Aorta (tissue), 5 donors: ENCODE results near the gene POLD4. TPM values are rescaled to one million over a fixed set of nuclear protein-coding genes. Genes with fewer than 3 reads are reported as not detected.
"Not testable (repeated sequence)": the region's sequence is repeated elsewhere in the genome, so short reads cannot be mapped to it uniquely, and the experiment has no call there.

Experiments
- ATAC-seq: fragments of 200-7000 bp; cut with Tn5 transposase; one replicate; pipeline ENCODE4 v1.9.1; 2022; ENCODE audit warnings: moderate library complexity; ENCODE audit not compliant: low FRiP score
- DNase-seq, 2 donors: peaks; one replicate each; pipeline ENCODE4 v3.0.0-alpha.2; 2020
- H3K27ac ChIP-seq, 2 donors: one replicate each; pipeline ENCODE4 v1.5.1; 2013; ENCODE audit warnings: low read length in 2 of 2, mild to moderate bottlenecking in 2 of 2, moderate library complexity in 2 of 2, control low read depth in 1 of 2, inconsistent platforms in 1 of 2, low read depth in 1 of 2
- H3K27me3 ChIP-seq, 2 donors: one replicate each; pipeline ENCODE4 v1.6.1; 2013; ENCODE audit warnings: control low read depth in 1 of 2, low read length in 1 of 2, mild to moderate bottlenecking in 1 of 2, moderate library complexity in 1 of 2; ENCODE audit not compliant: insufficient read depth in 2 of 2, control insufficient read depth in 1 of 2
- H3K36me3 ChIP-seq, 2 donors: one replicate each; pipeline ENCODE4 v1.6.1; 2013; ENCODE audit warnings: control low read depth in 1 of 2, low read length in 1 of 2, mild to moderate bottlenecking in 1 of 2; ENCODE audit not compliant: insufficient read depth in 2 of 2, control insufficient read depth in 1 of 2
- H3K4me1 ChIP-seq, 2 donors: one replicate each; pipeline ENCODE4 v1.6.1; 2013; ENCODE audit warnings: low read length in 2 of 2, control low read depth in 1 of 2, mild to moderate bottlenecking in 1 of 2, moderate library complexity in 1 of 2; ENCODE audit not compliant: insufficient read depth in 2 of 2, control insufficient read depth in 1 of 2
- H3K4me3 ChIP-seq, 2 donors: one replicate each; pipeline ENCODE4 v1.5.1; 2013; ENCODE audit warnings: low read length in 2 of 2, control low read depth in 1 of 2, mild to moderate bottlenecking in 1 of 2
- H3K9me3 ChIP-seq: one replicate; pipeline ENCODE4 v1.6.1; 2013; ENCODE audit warnings: mild to moderate bottlenecking, low read length; ENCODE audit not compliant: control insufficient read depth
- WGBS, 2 donors: extraction: QIAGEN DNeasy Blood & Tissue Kit; methylation state at CpG; one replicate each; pipeline ENCODE4 v1.1.7; 2013; 5-methylcytosine and 5-hydroxymethylcytosine counted together
- intact Hi-C, 2 donors: fragments of 100-400 bp; cut with DNase I; formaldehyde crosslinking; loops; one replicate each; pipeline versions ENCODE4 v1.14.2 to v1.15.0; 2022
- long read RNA-seq, 2 donors: library from polyadenylated mRNA; unstranded; transcript quantifications; one replicate each; pipeline ENCODE4 v2.0.0, GENCODE V29; 2020 to 2021
- polyA plus RNA-seq, 2 donors: library from polyadenylated mRNA; stranded (reverse); fragments of 200-250 nt; gene quantifications; one replicate each; pipeline ENCODE4 v1.2.3, GENCODE V29; 2013
- total RNA-seq, 2 donors: library from RNA; stranded (reverse); fragmentation: NEBNext Ultra II Directional; extraction: Animal tissue kit (Norgen Biotek cat#: 25700); gene quantifications; one replicate each; pipeline ENCODE4 v1.2.1, GENCODE V29; 2021
- donor health status: healthy with polysubstance abuse.
- donor health status: Bipolar disorder and iron deficiency.
- donor health status: DM: no; HTN: no; CAD: no.
- donor health status: DM: no; HTN: no; CAD: no.
- donor health status: DM: yes; HTN: yes; CAD: no.

The POLD4 gene
- 10 to 100 TPM; 82.7 to 85.1 TPM for total RNA-seq
- polyA plus RNA-seq: 100 to 1,000 TPM; 175 to 338 TPM
- long read RNA-seq, donor 1, transcript POLD4-206 (4 exons, 899 nt): minor isoform, 10 of 97 reads
- long read RNA-seq, donor 1, transcript POLD4-201 (4 exons, 918 nt): major isoform, 35 of 97 reads
- long read RNA-seq, donor 1, transcript POLD4-205 (4 exons, 1,486 nt): minor isoform, 9 of 97 reads
- long read RNA-seq, donor 1, transcript POLD4-209 (2 exons, 860 nt): minor isoform, 17 of 97 reads
- long read RNA-seq, donor 1, partial matches to known transcripts: 4 of 97 reads
- long read RNA-seq, donor 1, other reads (novel, unspliced or antisense): 11 of 97 reads
- long read RNA-seq, donor 2, transcript POLD4-201 (4 exons, 918 nt): minor isoform, 14 of 49 reads
- long read RNA-seq, donor 2, transcript POLD4-209 (2 exons, 860 nt): major isoform, 24 of 49 reads
- long read RNA-seq, donor 2, partial matches to known transcripts: 0 of 49 reads
- long read RNA-seq, donor 2, other reads (novel, unspliced or antisense): 4 of 49 reads

DNA sequence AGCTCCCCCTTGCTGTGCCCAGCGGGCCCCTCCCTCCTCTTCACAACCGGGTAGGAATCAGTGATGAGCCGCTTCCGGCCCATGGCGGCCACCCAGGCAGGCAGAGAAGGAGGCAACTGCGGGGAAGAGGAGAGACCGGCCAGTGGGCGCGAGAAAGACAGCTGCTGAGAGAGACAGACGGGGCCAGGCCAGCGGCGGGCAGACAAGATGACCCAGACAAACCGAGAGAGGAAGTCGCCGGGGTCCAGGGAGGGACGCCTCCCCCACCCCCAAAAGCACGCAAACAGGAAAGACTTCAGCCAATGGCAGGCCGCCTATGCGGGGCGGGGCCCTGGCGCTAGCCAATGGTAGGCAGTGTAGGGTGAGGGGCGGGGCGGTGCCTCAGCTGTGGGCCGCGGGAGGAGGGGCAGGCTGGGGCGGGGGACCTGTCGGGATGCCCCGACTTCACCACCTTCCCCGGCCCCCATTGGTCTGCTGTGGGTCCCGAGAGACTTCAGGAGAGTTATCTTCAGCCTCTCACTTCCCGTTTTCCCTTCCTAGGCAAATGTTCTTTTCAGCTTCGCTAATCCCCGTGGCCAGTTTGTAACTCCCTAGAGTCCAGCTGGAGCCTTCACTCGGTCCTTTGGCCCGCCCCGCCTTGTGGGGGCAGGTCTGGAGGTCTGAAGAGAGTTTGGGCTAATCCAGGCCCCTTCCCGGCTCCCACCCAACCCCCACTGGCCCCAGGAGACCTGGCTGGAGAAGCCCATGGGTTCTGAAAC, at the start of gene POLD4:
Gene POLD4, minus strand, starts transcription at position 230 of the 758 bp plus-strand sequence. Its CDS starts 147 bp downstream, at position 83.
- peak; percentile 99 to 100 for DNase-seq
- ATAC-seq: peak; percentile 93

DNA sequence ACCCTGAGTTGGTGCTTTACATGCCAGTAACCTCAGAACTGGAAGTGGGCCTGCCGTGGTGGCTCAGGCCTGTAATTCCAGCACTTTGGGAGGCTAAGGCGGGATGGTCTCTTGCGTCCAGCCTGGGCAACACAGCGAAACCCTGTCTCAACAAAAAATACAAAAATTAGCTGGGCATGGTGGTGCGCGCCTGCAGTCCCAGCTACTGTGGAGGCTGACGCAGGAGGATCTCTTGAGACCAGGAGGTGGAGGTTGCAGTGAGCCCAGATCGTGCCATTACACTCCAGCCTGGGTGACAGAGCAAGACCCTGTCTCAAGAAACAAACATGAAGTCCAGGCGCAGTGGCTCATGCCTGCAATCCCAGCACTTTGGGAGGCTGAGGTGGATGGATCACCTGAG, 49.7 kb upstream of the POLD4 start:
- WGBS, 2 donors: 96 to 98% methylated on average over 9 of the region's 9 CpGs

More for the DNA sequence above, at the start of gene POLD4:
- Histone ChIP-seq H3K4me3 (peak within 1 kb of the TSS; percentile 36 to 37), H3K9me3 (no peaks in the 10 kb centered on the region), H3K36me3 (no peaks in the 10 kb centered on the region), H3K27ac (peak within 1 kb of the TSS; percentile 67 to 92), H3K4me1 (peaks cover 6 to 10% of the 10 kb centered on the region in 2 donors), H3K27me3 (no peaks in the 10 kb centered on the region)
- intact Hi-C loops: loop anchor here in 1 of 2 donors (2.0 to 5.0 kb wide), 2 partner anchors 19 to 154 kb away; partner anchors contain the start of genes CDK2AP2, CLCF1 and PITPNM1
- WGBS, 2 donors: 1% methylated on average over 33 to 37 of the region's 37 CpGs

DNA sequence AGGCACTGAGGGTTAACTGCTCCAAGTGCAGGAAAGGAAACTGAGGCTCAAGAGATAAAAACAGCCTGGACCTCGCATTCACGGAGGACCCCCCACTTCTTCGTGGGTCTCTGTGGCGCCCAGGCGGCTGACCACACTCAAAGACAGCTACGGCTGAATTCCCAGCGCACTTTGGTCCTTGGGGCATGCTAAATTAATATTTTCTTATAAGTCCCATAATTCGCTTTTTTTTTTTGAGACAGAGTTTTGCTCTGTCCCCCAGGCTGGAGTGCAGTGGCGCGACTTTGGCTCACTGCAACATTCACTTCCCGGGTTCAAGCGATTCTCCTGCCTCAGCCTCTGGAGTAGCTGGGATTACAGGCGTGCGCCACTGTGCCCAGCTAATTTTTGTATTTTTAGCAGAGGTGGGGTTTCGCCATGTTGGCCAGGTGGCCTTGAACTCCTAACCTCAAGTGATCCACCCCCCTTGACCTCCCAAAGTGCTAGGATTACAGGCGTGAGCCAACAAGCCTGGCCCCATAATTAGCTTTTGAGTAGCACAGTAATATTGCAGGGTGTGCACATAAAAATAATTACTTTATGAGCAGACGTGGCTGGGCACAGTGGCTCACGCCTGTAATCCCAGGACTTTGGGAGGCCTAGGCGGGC, 49.0 kb upstream of the POLD4 start:
- not testable (repeated sequence) for H3K27me3 ChIP-seq, ATAC-seq, DNase-seq, H3K4me3 ChIP-seq, H3K36me3 ChIP-seq, H3K4me1 ChIP-seq, H3K9me3 ChIP-seq
- 56 to 60% methylated on average over 19 of the region's 19 CpGs for WGBS, 2 donors
- H3K27ac ChIP-seq: peak overlapping the region in 1 of 2 donors; percentile 66
- intact Hi-C loops: loop anchor here (5.0 kb wide), 2 partner anchors 65 to 180 kb away; partner anchors contain the start of genes TMEM134 (in 2 of the 2) and GSTP1 (in 1 of the 2)

More for the DNA sequence above, 49.7 kb upstream of the POLD4 start:
- not testable (repeated sequence) for DNase-seq, H3K4me1 ChIP-seq, ATAC-seq, H3K36me3 ChIP-seq, H3K27ac ChIP-seq, H3K9me3 ChIP-seq, H3K4me3 ChIP-seq, H3K27me3 ChIP-seq
- intact Hi-C loops: loop anchor here (5.0 kb wide), 2 partner anchors 64 to 179 kb away; partner anchors contain the start of genes TMEM134 (in 2 of the 2) and GSTP1 (in 1 of the 2)

DNA sequence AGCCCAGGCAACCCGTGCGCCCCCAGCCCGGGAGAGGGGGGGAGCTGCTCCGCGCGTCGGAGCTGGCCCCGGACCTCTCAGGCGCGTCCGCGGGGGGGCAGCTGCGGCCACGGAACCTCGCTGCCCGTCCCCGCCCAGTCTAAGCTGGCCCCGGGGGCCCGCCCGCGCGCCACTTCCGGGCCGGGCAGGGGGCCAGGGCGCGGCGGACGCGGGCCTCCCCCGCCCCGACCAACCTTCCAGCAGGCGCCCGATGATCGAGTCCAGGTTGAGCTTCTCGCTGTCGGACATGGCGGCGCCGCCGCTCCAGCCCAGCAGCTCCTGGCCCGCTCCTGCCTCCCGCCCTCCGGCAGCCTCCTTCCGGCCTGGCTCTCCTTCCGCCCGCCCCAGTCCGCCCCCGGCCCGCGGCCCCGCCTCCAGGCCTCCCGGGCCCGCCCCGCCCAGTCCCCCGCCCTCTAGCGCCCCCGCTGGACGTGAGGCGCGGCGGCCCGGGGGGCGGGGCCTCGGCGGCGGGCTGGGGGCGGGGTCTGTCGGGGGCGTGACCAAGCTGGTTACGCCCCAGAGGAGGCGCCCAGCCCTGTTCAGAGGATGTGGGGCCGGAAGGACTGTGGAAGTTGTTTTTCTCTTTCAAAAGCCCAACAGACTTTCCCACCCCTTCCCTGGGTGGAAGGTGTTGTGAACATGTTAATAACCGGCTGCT, 48.3 kb upstream of the POLD4 start, which contains the start of gene PPP1CA:
Gene PPP1CA, minus strand, starts transcription at position 364 of the 697 bp plus-strand sequence. Its CDS starts 76 bp downstream, at position 288.
- H3K27me3 ChIP-seq: no peaks in the 10 kb centered on the region
- peak within 1 kb of the TSS in 1 of 2 donors; percentile 75 for H3K27ac ChIP-seq
- H3K4me3 ChIP-seq: peak within 1 kb of the TSS; percentile 60 to 66
- no peaks in the 10 kb centered on the region for H3K9me3 ChIP-seq
- ATAC-seq (peak; percentile 95), DNase-seq (peak; percentile 94 to 97)
- H3K4me1 ChIP-seq: no peaks in the 10 kb centered on the region
- peaks cover 4 to 7% of the 10 kb centered on the region in 2 donors for H3K36me3 ChIP-seq
- intact Hi-C loops: loop anchor here (1.0 to 5.0 kb wide), 3 partner anchors 66 to 181 kb away; partner anchors contain the start of genes TMEM134 (in 2 of the 2) and GSTP1 (in 1 of the 2)
- WGBS, 2 donors: 0 to 1% methylated on average over 51 to 73 of the region's 73 CpGs

DNA sequence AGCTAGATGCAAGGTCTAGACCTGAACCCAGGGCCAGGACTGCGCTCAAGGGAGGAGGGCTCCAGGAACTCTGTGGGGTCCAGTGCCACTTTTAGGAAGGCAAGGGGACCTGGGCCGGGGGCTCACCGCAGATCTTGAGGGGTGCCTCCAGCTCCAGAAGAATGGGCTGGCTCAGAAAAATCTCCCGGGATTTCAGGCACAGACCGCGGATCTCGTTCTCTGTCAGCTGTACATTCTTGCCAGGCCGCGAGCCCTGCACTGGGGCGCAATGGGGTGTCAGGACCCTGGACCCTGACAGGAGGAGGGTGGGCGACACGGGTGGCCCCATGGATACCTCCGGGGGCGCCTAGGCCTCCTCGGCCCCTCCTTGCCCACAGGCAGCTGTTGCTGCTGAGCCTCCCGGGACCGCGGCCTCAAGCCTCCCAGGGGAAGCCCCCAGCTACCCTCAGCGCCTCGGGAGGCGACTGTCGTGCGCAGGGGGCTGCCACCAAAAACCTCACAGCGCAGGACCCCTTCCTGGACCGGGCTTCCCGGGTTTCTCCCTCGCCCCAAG, 47.7 kb upstream of the POLD4 start:
- no peak for DNase-seq
- ATAC-seq: no peak
- WGBS, 2 donors: 3% methylated on average over 20 to 27 of the region's 27 CpGs
- Histone ChIP-seq H3K4me1 (no peaks in the 10 kb centered on the region), H3K4me3 (peak overlapping the region; percentile 60 to 66), H3K36me3 (peaks cover 4 to 7% of the 10 kb centered on the region in 2 donors), H3K27ac (peak overlapping the region in 1 of 2 donors; percentile 60), H3K9me3 (no peaks in the 10 kb centered on the region), H3K27me3 (no peaks in the 10 kb centered on the region)
- intact Hi-C loops: loop anchor here (1.0 to 5.0 kb wide), 3 partner anchors 66 to 181 kb away; partner anchors contain the start of genes TMEM134 (in 2 of the 2) and GSTP1 (in 1 of the 2)

DNA sequence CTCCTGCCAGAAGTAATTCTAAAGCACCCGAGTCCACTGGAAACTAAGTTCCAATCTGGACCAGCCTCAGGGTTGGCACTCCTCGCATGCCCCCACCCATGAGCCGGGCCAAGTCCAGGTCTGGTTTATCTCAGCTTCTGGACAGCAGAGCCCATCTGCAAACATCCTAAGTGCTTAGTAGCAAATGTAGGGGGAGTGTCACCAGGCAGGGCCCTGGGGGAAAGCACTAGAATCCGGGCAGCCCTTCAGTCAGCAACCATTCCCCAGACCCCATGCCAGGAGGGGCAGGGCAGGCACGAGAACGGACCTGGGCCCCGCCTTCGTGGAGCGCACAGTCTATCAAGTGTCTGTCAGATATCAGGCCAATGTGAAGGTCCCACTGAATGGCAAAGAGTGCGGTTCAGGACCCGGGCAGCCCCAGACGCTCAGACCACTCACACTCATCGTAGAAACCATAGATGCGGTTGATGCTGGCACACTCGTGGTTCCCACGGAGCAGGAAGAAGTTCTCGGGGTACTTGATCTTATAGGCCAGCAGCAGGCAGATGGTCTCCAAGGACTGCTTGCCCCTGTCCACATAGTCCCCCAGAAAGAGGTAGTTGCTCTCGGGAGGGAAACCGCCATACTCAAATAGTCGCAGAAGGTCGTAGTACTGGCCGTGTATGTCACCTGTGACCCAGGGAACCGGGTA, 47.0 kb upstream of the POLD4 start:
- H3K27ac ChIP-seq: no peak overlapping the region
- no peaks in the 10 kb centered on the region for H3K4me1 ChIP-seq
- intact Hi-C loops: loop anchor here (5.0 kb wide), 2 partner anchors 67 to 182 kb away; partner anchors contain the start of genes TMEM134 (in 2 of the 2) and GSTP1 (in 1 of the 2)
- H3K27me3 ChIP-seq: no peaks in the 10 kb centered on the region
- peak overlapping the region; percentile 60 to 66 for H3K4me3 ChIP-seq
- peaks cover 4 to 7% of the 10 kb centered on the region in 2 donors for H3K36me3 ChIP-seq
- H3K9me3 ChIP-seq: no peaks in the 10 kb centered on the region
- DNase-seq (no peak), ATAC-seq (no peak)
- WGBS, 2 donors: 28 to 31% methylated on average over 23 of the region's 23 CpGs
